CD14-positive monocyte (primary cell): ENCODE results near the gene VPS26B. TPM values are rescaled to one million over a fixed set of nuclear protein-coding genes. Genes with fewer than 3 reads are reported as not detected.
"Not testable (repeated sequence)": the region's sequence is repeated elsewhere in the genome, so short reads cannot be mapped to it uniquely, and the experiment has no call there.

ENCODE experiments used
- DNase-seq, 3 donors: peaks; one replicate each; pipeline ENCODE4 v3.0.0-alpha.2; 2011 to 2022
- H2AFZ ChIP-seq: 2 replicates; pipeline ENCODE4 v1.6.0; 2012; ENCODE audit warnings: mild to moderate bottlenecking, low read depth, low read length, inconsistent platforms; ENCODE audit not compliant: insufficient read depth, poor library complexity, severe bottlenecking
- H3K27ac ChIP-seq, 2 donors: 1 replicate in 1 of 2; 2 replicates in 1 of 2; pipeline ENCODE4 v1.5.1; 2012 to 2013; ENCODE audit warnings: low read length in 2 of 2, control low read depth in 1 of 2, inconsistent platforms in 1 of 2, low read depth in 1 of 2, mild to moderate bottlenecking in 1 of 2
- H3K27me3 ChIP-seq, 2 donors: one replicate each; pipeline versions ENCODE4 v1.6.0 to v1.6.1; 2011 to 2013; ENCODE audit warnings: low read length in 2 of 2; ENCODE audit not compliant: control insufficient read depth in 2 of 2, insufficient read depth in 2 of 2
- H3K36me3 ChIP-seq, 2 donors: replicated peaks in 1 of 2; 1 replicate in 1 of 2; 2 replicates in 1 of 2; pipeline versions ENCODE4 v1.5.1 to v1.6.1; 2012 to 2013; ENCODE audit warnings: low read length in 2 of 2, control low read depth in 1 of 2, inconsistent platforms in 1 of 2, mild to moderate bottlenecking in 1 of 2; ENCODE audit not compliant: insufficient read depth in 2 of 2, control insufficient read depth in 1 of 2
- H3K4me1 ChIP-seq, 2 donors: 1 replicate in 1 of 2; 2 replicates in 1 of 2; pipeline versions ENCODE4 v1.5.1 to v1.6.1; 2012 to 2013; ENCODE audit warnings: low read length in 2 of 2, control low read depth in 1 of 2, inconsistent platforms in 1 of 2, mild to moderate bottlenecking in 1 of 2, moderate library complexity in 1 of 2; ENCODE audit not compliant: insufficient read depth in 2 of 2, control insufficient read depth in 1 of 2
- H3K4me2 ChIP-seq: replicated peaks from 2 replicates; pipeline ENCODE3; 2012; ENCODE audit warnings: low read length, moderate library complexity, mild to moderate bottlenecking; ENCODE audit not compliant: poor library complexity, severe bottlenecking; ENCODE audit errors: extremely low read depth
- H3K4me3 ChIP-seq, 3 experiments: fragments of 200-600 bp in 1 of 3; sonication (generic) in 1 of 3; replicated peaks in 1 of 3; 1 replicate in 2 of 3; 2 replicates in 1 of 3; pipeline ENCODE4 v1.5.1; 2011 to 2013; ENCODE audit warnings: low read length in 3 of 3, mild to moderate bottlenecking in 3 of 3, control low read depth in 2 of 3, low read depth in 2 of 3, inconsistent platforms in 1 of 3, moderate library complexity in 1 of 3
- H3K79me2 ChIP-seq: 2 replicates; pipeline ENCODE4 v1.6.0; 2012; ENCODE audit warnings: mild to moderate bottlenecking, control low read depth, inconsistent platforms, low read length, moderate library complexity; ENCODE audit not compliant: insufficient read depth
- H3K9ac ChIP-seq: 2 replicates; pipeline ENCODE4 v1.6.0; 2017; ENCODE audit warnings: low read length, mild to moderate bottlenecking; ENCODE audit not compliant: insufficient read depth, poor library complexity, severe bottlenecking
- H3K9me3 ChIP-seq, 2 donors: replicated peaks in 1 of 2; 1 replicate in 1 of 2; 2 replicates in 1 of 2; pipeline versions ENCODE4 v1.5.1 to v1.6.1; 2012 to 2013; ENCODE audit warnings: low read length in 2 of 2, control low read depth in 1 of 2; ENCODE audit not compliant: control insufficient read depth in 1 of 2, insufficient read depth in 1 of 2
- H4K20me1 ChIP-seq: 2 replicates; pipeline ENCODE4 v1.6.0; 2012; ENCODE audit warnings: mild to moderate bottlenecking, low read length, control low read depth, moderate library complexity; ENCODE audit not compliant: insufficient read depth
- H3K27ac Mint-ChIP-seq, 7 donors: one replicate each; pipeline ENCODE4 v1.8.0; 2020; ENCODE audit warnings: mild to moderate bottlenecking in 7 of 7, mixed read lengths in 7 of 7, moderate library complexity in 6 of 7, inconsistent platforms in 2 of 7
- H3K27me3 Mint-ChIP-seq, 3 donors: one replicate each; pipeline ENCODE4 v1.8.0; 2021 to 2022; ENCODE audit warnings: low read depth in 3 of 3, mild to moderate bottlenecking in 3 of 3, mixed read lengths in 3 of 3, moderate library complexity in 3 of 3, inconsistent platforms in 1 of 3
- H3K36me3 Mint-ChIP-seq, 2 donors: one replicate each; pipeline ENCODE4 v1.8.0; 2020; ENCODE audit warnings: mixed read lengths in 2 of 2, inconsistent platforms in 1 of 2, mild to moderate bottlenecking in 1 of 2
- H3K4me1 Mint-ChIP-seq: one replicate; pipeline ENCODE4 v1.8.0; 2020; ENCODE audit warnings: mild to moderate bottlenecking, mixed read lengths
- H3K4me3 Mint-ChIP-seq, 2 donors: one replicate each; pipeline ENCODE4 v1.8.0; 2020; ENCODE audit warnings: mild to moderate bottlenecking in 2 of 2, mixed read lengths in 2 of 2, moderate library complexity in 1 of 2
- H3K9me3 Mint-ChIP-seq, 7 donors: one replicate each; pipeline ENCODE4 v1.8.0; 2020 to 2022; ENCODE audit warnings: mixed read lengths in 7 of 7, mild to moderate bottlenecking in 6 of 7, moderate library complexity in 6 of 7, inconsistent platforms in 2 of 7
- WGBS: methylation state at CpG from one replicate; pipeline ENCODE4 v1.1.5; 2013; ENCODE audit warnings: missing lambda C conversion rate; ENCODE audit not compliant: insufficient coverage; 5-methylcytosine and 5-hydroxymethylcytosine counted together
- intact Hi-C, 2 donors: fragments of 100-400 bp; cut with micrococcal nuclease; formaldehyde crosslinking; loops; one replicate each; pipeline versions ENCODE4 v1.15.0 to v1.15.1; 2023
- polyA plus RNA-seq, 3 donors: library from polyadenylated mRNA; depleted of rRNA in 1 of 3; unstranded in 2 of 3; stranded (reverse) in 1 of 3; fragments of 300-500 nt in 2 of 3; fragments of >200 nt in 1 of 3; fragmentation: Illumina TruSeq in 2 of 3; gene quantifications; 1 replicate in 2 of 3; 2 replicates in 1 of 3; pipeline ENCODE4 v1.2.3, GENCODE V29; 2012 to 2021
- TF ChIP-seq, protein P1 (sequence below): fragments of 200-600 bp; IDR thresholded peaks from one replicate; pipeline ENCODE4 v1.8.0; 2022; ENCODE audit warnings: antibody characterized with exemption, mild to moderate bottlenecking

VPS26B gene
- polyA plus RNA-seq, 3 donors: 30.4 to 38.4 (median 34.3) TPM

DNA sequence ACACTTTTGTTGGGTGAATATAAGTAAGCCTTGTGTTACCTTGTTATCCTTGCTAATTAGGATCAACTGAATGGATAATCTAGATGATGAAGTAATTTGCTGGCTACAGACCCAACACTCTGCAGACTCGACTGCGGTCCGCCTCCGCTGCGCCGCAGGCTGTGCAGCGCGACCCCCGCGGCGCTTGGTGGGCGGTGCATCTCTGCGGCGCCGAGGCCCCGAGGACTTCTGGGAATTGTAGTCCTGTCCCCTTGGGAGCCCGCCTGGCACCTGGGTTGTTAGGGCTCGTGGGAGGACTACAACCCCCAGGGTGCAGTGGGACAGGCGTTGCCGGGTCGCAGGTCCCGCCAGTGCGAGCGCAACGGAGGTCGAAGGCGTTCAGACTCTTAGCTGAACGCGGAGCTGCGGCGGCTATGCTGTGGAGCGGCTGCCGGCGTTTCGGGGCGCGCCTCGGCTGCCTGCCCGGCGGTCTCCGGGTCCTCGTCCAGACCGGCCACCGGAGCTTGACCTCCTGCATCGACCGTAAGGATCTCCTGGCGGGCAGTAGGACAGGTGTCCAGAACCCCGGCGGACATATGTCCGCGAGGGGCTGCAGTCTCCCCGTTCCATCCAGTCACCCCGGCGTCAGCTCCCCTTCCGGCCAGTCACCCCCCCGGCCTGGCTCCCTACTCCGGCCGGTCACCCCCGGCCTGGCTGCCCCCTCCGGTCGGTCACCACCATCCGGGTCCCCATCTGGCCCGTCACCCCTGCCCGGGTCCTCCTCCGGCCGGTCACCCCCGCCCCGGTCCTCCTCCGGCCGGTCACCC lies 28.9 kb downstream of the VPS26B start, which contains the start of the genes ACAD8 and THYN1:
TSS of gene ACAD8 (plus strand) at position 381 of the 806 bp plus-strand sequence. CDS start at position 414, 33 bp downstream.
TSS of gene THYN1 (minus strand) at position 165 of the 806 bp plus-strand sequence. CDS start 470 bp downstream, outside the sequence.
- peak within 1 kb of the TSS; percentile 76 for H3K9ac ChIP-seq
- H3K36me3 ChIP-seq: peaks cover 9 to 35% of the 10 kb centered on the region in 2 donors
- Mint-ChIP-seq H3K36me3 (peaks cover 29 to 36% of the 10 kb centered on the region in 2 donors), H3K9me3 (no peaks in the 10 kb centered on the region), H3K4me3 (peak within 1 kb of the TSS; percentile 95 to 96), H3K27me3 (peaks cover 2 to 6% (median 3%) of the 10 kb centered on the region in 3 donors), H3K4me1 (peaks cover 35% of the 10 kb centered on the region), H3K27ac (peak within 1 kb of the TSS; percentile 16 to 87 (median 70))
- no peaks in the 10 kb centered on the region for H3K9me3 ChIP-seq
- TF ChIP-seq, protein P1, sequence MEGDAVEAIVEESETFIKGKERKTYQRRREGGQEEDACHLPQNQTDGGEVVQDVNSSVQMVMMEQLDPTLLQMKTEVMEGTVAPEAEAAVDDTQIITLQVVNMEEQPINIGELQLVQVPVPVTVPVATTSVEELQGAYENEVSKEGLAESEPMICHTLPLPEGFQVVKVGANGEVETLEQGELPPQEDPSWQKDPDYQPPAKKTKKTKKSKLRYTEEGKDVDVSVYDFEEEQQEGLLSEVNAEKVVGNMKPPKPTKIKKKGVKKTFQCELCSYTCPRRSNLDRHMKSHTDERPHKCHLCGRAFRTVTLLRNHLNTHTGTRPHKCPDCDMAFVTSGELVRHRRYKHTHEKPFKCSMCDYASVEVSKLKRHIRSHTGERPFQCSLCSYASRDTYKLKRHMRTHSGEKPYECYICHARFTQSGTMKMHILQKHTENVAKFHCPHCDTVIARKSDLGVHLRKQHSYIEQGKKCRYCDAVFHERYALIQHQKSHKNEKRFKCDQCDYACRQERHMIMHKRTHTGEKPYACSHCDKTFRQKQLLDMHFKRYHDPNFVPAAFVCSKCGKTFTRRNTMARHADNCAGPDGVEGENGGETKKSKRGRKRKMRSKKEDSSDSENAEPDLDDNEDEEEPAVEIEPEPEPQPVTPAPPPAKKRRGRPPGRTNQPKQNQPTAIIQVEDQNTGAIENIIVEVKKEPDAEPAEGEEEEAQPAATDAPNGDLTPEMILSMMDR: peak; percentile 28
- peak; percentile 88 to 92 (median 90) for DNase-seq
- H3K27me3 ChIP-seq: no peaks in the 10 kb centered on the region
- H3K79me2 ChIP-seq: peaks cover 17% of the 10 kb centered on the region
- intact Hi-C loops: loop anchor here in 1 of 2 donors (5.0 kb wide), 1 partner anchor 36 kb away; no protein-coding TSS in a partner anchor
- H3K4me2 ChIP-seq: peak within 1 kb of the TSS; percentile 86
- H4K20me1 ChIP-seq: peaks cover 3% of the 10 kb centered on the region
- H3K4me3 ChIP-seq: peak within 1 kb of the TSS; percentile 68 to 97 (median 96)
- peaks cover 33 to 37% of the 10 kb centered on the region in 2 donors for H3K4me1 ChIP-seq
- WGBS: under 1% methylated on average over 58 of the region's 70 CpGs
- peak within 1 kb of the TSS in 1 of 2 donors; percentile 62 for H3K27ac ChIP-seq
- peak within 1 kb of the TSS; percentile 98 for H2AFZ ChIP-seq

DNA sequence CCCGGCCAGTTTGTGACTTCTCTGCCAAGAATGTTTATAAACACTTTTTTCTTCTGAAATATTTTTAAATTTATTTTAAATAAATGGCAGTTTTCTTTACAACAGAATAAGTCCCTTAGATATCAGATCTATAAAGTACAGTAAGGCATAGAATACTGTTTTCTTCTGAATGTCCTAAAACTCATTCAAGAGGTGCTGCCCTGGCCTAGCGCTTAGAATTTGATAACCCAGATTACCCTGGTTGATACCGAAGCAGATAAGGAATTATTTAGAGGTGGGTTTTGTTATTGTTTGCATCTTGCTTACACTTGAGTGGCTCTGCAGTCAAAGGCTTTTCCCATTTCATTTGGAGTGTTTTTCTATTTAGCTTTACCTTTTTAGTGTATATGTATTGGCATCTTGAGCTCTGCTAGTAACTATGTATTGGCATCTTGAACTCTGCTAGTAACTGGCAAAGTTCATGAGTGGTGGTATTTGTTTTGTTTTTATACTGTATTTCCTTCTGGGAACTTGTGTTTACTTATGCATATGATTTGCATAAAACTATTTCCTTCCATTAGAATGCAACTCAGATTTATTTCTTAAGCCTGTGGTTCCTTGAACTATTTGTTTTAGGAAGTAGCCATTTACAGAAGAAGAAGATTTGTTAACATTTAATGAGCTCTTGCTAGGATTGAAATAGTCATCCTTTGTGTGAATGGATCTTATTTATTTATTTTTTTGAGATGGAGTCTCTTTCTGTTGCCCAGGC lies 30.1 kb downstream of the VPS26B start:
- H3K27ac ChIP-seq: no peak overlapping the region
- peaks cover 6% of the 10 kb centered on the region for H4K20me1 ChIP-seq
- peaks cover 12 to 35% of the 10 kb centered on the region in 2 donors for H3K36me3 ChIP-seq
- Mint-ChIP-seq H3K4me1 (peaks cover 35% of the 10 kb centered on the region), H3K27me3 (peaks cover 4 to 11% (median 9%) of the 10 kb centered on the region in 3 donors), H3K27ac (no peak overlapping the region), H3K36me3 (peaks cover 29 to 36% of the 10 kb centered on the region in 2 donors), H3K4me3 (peak overlapping the region in 1 of 2 donors; percentile 96), H3K9me3 (no peaks in the 10 kb centered on the region)
- H3K4me1 ChIP-seq: peaks cover 33 to 37% of the 10 kb centered on the region in 2 donors
- no peaks in the 10 kb centered on the region for H3K9me3 ChIP-seq
- H3K4me2 ChIP-seq: peak overlapping the region; percentile 86
- 94% methylated on average over 2 of the region's 3 CpGs for WGBS
- TF ChIP-seq, protein P1: no peak
- no peak for DNase-seq
- H3K79me2 ChIP-seq: peaks cover 17% of the 10 kb centered on the region
- intact Hi-C loops: loop anchor here (1.0 to 5.0 kb wide), 2 partner anchors 29 to 37 kb away; no protein-coding TSS in a partner anchor
- H3K9ac ChIP-seq: no peak overlapping the region
- H2AFZ ChIP-seq: peak overlapping the region; percentile 98
- peaks cover 0 to 8% of the 10 kb centered on the region in 2 donors for H3K27me3 ChIP-seq
- peak overlapping the region in 1 of 3 experiments; percentile 97 for H3K4me3 ChIP-seq

DNA sequence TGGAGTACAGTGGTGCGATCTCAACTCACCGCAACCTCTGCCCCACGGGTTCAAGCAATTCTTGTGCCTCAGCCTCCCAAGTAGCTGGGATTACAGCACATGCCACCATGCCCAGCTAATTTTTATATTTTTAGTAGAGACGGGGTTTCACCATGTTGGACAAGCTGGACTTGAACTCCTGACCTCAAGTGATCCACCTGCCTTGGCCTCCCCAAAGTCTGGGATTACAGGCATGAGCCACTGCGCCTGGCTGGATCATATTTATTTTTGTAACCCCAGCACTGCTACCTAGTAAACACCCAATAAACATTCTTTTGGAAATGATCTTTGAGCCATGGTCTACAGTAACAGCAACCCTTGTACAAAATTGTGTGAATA lies 30.7 kb downstream of the VPS26B start:
- peaks cover 0 to 10% of the 10 kb centered on the region in 2 donors for H3K27me3 ChIP-seq
- H3K27ac ChIP-seq, H2AFZ ChIP-seq, H3K4me3 ChIP-seq, H3K27ac Mint-ChIP-seq, H4K20me1 ChIP-seq, H3K4me3 Mint-ChIP-seq, H3K9me3 ChIP-seq, intact Hi-C loops, H3K9me3 Mint-ChIP-seq, H3K4me2 ChIP-seq, H3K9ac ChIP-seq, DNase-seq: not testable (repeated sequence)
- peaks cover 17 to 35% of the 10 kb centered on the region in 2 donors for H3K36me3 ChIP-seq
- H3K79me2 ChIP-seq: peaks cover 17% of the 10 kb centered on the region
- Mint-ChIP-seq H3K36me3 (peaks cover 32 to 39% of the 10 kb centered on the region in 2 donors), H3K27me3 (peaks cover 4 to 14% (median 11%) of the 10 kb centered on the region in 3 donors), H3K4me1 (peaks cover 36% of the 10 kb centered on the region)
- no CpG with 5 or more reads among the region's 5 CpGs for WGBS
- peaks cover 34 to 37% of the 10 kb centered on the region in 2 donors for H3K4me1 ChIP-seq
